Measurements from ENCODE around the gene AANAT. TPM values are rescaled to one million over a fixed set of nuclear protein-coding genes. Genes with fewer than 3 reads are reported as not detected.

AANAT gene
- total and polyA plus RNA-seq, 2 donors (not counting 3 experiments of a cell fraction or from before 2014, with no cell fraction given): not detected

DNA sequence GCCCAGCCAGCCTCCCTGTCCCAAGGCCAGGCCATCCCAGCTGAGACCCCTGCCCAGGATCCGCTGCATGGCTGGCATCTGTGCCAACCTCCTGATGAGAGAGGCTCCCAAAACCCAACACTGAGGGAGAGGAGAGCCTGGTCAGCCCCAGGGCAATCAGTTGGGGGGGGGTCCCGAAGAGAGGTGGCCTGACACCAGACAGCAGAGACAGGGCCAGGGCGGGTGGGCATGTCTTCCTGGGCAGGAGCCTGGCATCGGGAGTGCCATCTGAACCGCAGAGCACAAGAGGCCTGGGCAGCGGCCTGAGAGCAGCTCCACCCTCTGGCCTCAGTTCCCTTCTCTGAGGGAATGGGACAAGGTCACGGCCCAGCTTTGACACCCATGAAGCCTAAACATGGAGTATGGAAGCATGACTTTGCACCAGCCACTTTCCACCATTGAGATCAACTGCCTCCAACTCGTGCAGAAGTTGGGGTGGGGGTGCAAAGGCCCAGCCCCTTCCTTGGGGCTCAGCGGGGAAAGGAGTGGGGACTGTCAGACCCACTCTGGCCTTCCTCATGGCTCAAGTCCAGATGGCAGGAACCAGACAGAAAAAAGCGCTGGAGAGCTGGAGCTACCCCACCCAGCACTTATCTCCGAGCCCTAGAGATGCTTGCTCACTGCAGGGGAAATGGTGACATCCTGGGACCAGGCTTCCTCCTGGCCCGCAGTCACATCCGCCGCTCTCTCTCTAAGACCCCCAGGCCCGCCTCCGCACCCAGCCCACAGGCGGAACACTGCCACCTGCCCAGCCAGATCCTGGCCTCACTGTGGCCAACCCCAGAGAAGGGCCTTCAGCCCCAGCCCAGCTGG lies 24.1 kb downstream of the AANAT start:
- H3K4me3 ChIP-seq (replicated peaks in 1 of 3; ENCODE audit: insufficient read depth in 1 of 3, low read depth in 1 of 3, low read length in 3 of 3): no peak overlapping the region
- H2AFZ ChIP-seq (ENCODE audit: low read depth, low read length): no peak overlapping the region
- no peaks in the 10 kb centered on the region for H3K9me3 ChIP-seq (replicated peaks; ENCODE audit: control insufficient read depth, insufficient read depth, low read length)
- TF ChIP-seq, protein P1, sequence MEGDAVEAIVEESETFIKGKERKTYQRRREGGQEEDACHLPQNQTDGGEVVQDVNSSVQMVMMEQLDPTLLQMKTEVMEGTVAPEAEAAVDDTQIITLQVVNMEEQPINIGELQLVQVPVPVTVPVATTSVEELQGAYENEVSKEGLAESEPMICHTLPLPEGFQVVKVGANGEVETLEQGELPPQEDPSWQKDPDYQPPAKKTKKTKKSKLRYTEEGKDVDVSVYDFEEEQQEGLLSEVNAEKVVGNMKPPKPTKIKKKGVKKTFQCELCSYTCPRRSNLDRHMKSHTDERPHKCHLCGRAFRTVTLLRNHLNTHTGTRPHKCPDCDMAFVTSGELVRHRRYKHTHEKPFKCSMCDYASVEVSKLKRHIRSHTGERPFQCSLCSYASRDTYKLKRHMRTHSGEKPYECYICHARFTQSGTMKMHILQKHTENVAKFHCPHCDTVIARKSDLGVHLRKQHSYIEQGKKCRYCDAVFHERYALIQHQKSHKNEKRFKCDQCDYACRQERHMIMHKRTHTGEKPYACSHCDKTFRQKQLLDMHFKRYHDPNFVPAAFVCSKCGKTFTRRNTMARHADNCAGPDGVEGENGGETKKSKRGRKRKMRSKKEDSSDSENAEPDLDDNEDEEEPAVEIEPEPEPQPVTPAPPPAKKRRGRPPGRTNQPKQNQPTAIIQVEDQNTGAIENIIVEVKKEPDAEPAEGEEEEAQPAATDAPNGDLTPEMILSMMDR (IDR thresholded peaks at IDR 0.05; ENCODE audit: extremely low read depth in 1 of 2, insufficient read depth in 1 of 2, low read depth in 1 of 2, low read length in 2 of 2): no peak
- TF ChIP-seq, protein P2, sequence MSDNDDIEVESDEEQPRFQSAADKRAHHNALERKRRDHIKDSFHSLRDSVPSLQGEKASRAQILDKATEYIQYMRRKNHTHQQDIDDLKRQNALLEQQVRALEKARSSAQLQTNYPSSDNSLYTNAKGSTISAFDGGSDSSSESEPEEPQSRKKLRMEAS (IDR thresholded peaks at IDR 0.05; ENCODE audit: insufficient read depth, insufficient read length): no peak
- TF ChIP-seq JUN (IDR thresholded peaks at IDR 0.05; ENCODE audit: borderline replicate concordance, insufficient read depth, insufficient read length, low read depth) (no peak), POLR2A (IDR thresholded peaks at IDR 0.05; ENCODE audit: low read depth, low read length) (no peak), POLR2AphosphoS5 (IDR thresholded peaks at IDR 0.05; ENCODE audit: insufficient read depth, low read depth, low read length) (no peak), MYC (IDR thresholded peaks at IDR 0.05; ENCODE audit: low read depth, low read length) (no peak), EZH2 (IDR thresholded peaks at IDR 0.05; ENCODE audit: borderline replicate concordance, low read depth, low read length, severe bottlenecking) (no peak), GATA2 (IDR thresholded peaks at IDR 0.05; ENCODE audit: insufficient read depth, insufficient read length, low read depth, low read length) (no peak), FOS (IDR thresholded peaks at IDR 0.05; ENCODE audit: borderline replicate concordance, insufficient read depth, low read length) (no peak)
- no peak for FAIRE-seq
- H3K27ac ChIP-seq (ENCODE audit: insufficient read depth, low read depth, low read length): no peak overlapping the region
- dilution Hi-C loops (cut with MboI; ENCODE audit: extremely low pct_ligation_motif_present, low sequenced_read_pairs): no loop called here
- intact Hi-C loops (cut with micrococcal nuclease): no loop called here
- peaks cover 17% of the 10 kb centered on the region for H3K4me1 ChIP-seq (ENCODE audit: control insufficient read depth, extremely low read depth, insufficient read depth, low read length)
- ChIA-PET POLR2A (no interaction called here), CTCF (interaction anchor here (1.0 to 1.9 kb wide), 4 partner anchors 8 to 39 kb away, joined by 3 to 6 read pairs (median 4); partner anchors contain the start of genes AANAT and UBE2O)
- H3K9ac ChIP-seq (replicated peaks; ENCODE audit: extremely low read depth, insufficient read depth, low read length): no peak overlapping the region
- no TSS peak for BruUV-seq (replicated peaks)
- no peaks in the 10 kb centered on the region for H4K20me1 ChIP-seq (replicated peaks; ENCODE audit: control insufficient read depth, extremely low read depth, insufficient read depth, low read length)
- no peaks in the 10 kb centered on the region for H3K27me3 ChIP-seq (ENCODE audit: control insufficient read depth in 2 of 2, insufficient read depth in 2 of 2, low read length in 2 of 2)
- DNase-seq (ENCODE audit: low read depth, low spot score): no peak
- no peak overlapping the region for H3K4me2 ChIP-seq (ENCODE audit: insufficient read depth, low read length)
- H3K9me1 ChIP-seq (replicated peaks; ENCODE audit: control insufficient read depth, extremely low read depth, insufficient read depth, low read length): no peaks in the 10 kb centered on the region
- H3K79me2 ChIP-seq (ENCODE audit: control insufficient read depth, insufficient read depth, low read length): no peaks in the 10 kb centered on the region
- no peaks in the 10 kb centered on the region for H3K36me3 ChIP-seq (ENCODE audit: control insufficient read depth in 2 of 2, extremely low read depth in 1 of 2, insufficient read depth in 2 of 2, low read length in 2 of 2)

Data from endothelial cell of umbilical vein (primary cell).